SK-N-SH treated with all-trans-retinoic acid at 6 μM for 48 hours (cell line): Measurements from ENCODE around the gene FBXL19.

Experiments
- ATAC-seq: fragments of 200-7000 bp; cut with Tn5 transposase; 3 replicates; pipeline ENCODE4 v1.9.1; 2020; ENCODE audit warnings: mild to moderate bottlenecking, moderate library complexity
- ARNTL ChIP-seq: fragments of 450-650 bp; formaldehyde crosslinking; IDR thresholded peaks from 2 replicates; pipeline ENCODE4 v1.5.0; 2020; ENCODE audit warnings: low read depth, mild to moderate bottlenecking, moderate library complexity, borderline replicate concordance
- BACH2 ChIP-seq: fragments of 250-450 bp; sonication (Bioruptor Pico); IDR thresholded peaks from 2 replicates; pipeline ENCODE4 v1.9.0; 2021; ENCODE audit warnings: mild to moderate bottlenecking, borderline replicate concordance
- CREB5 ChIP-seq: fragments of 250-450 bp; sonication (Bioruptor Pico); IDR thresholded peaks from 2 replicates; pipeline ENCODE4 v1.5.1; 2020; ENCODE audit warnings: low read depth, mild to moderate bottlenecking, moderate library complexity
- CSDC2 ChIP-seq: fragments of 250-450 bp; sonication (Bioruptor Pico); IDR thresholded peaks from 2 replicates; pipeline ENCODE4 v1.5.0; 2020; ENCODE audit warnings: mild to moderate bottlenecking, moderate library complexity
- ESRRG ChIP-seq: fragments of 250-450 bp; sonication (Bioruptor Pico); IDR thresholded peaks from 2 replicates; pipeline ENCODE4 v1.6.1; 2021; ENCODE audit warnings: mild to moderate bottlenecking
- GLIS3 ChIP-seq: fragments of 250-450 bp; sonication (Bioruptor Pico); IDR thresholded peaks from 2 replicates; pipeline ENCODE4 v1.5.0; 2020; ENCODE audit warnings: mild to moderate bottlenecking, moderate library complexity
- ISL1 ChIP-seq: fragments of 250-450 bp; sonication (Bioruptor Pico); IDR thresholded peaks from 2 replicates; pipeline ENCODE4 v2.1.2; 2022; ENCODE audit warnings: mild to moderate bottlenecking, moderate library complexity
- OSR1 ChIP-seq: fragments of 250-450 bp; sonication (Bioruptor Pico); IDR thresholded peaks from 2 replicates; pipeline ENCODE4 v1.8.0; 2022; ENCODE audit warnings: moderate library complexity, mild to moderate bottlenecking, inconsistent platforms
- POU6F1 ChIP-seq: fragments of 250-450 bp; sonication (Bioruptor Pico); IDR thresholded peaks from 2 replicates; pipeline ENCODE4 v1.8.0; 2021; ENCODE audit warnings: low read depth, mild to moderate bottlenecking, moderate library complexity, borderline replicate concordance
- PPARA ChIP-seq: fragments of 250-450 bp; sonication (Bioruptor Pico); IDR thresholded peaks from 2 replicates; pipeline ENCODE4 v1.5.0; 2020; ENCODE audit warnings: mild to moderate bottlenecking, borderline replicate concordance
- RARB ChIP-seq: fragments of 250-450 bp; sonication (Bioruptor Pico); IDR thresholded peaks from 2 replicates; pipeline ENCODE4 v1.8.0; 2021; ENCODE audit warnings: mild to moderate bottlenecking, moderate library complexity
- TCF4 ChIP-seq: fragments of 250-450 bp; sonication (Bioruptor Pico); IDR thresholded peaks from 2 replicates; pipeline ENCODE4 v1.8.0; 2021; ENCODE audit warnings: mild to moderate bottlenecking, moderate library complexity, borderline replicate concordance
- TOX ChIP-seq: fragments of 250-450 bp; sonication (Bioruptor Pico); IDR thresholded peaks from 2 replicates; pipeline ENCODE4 v1.8.0; 2021; ENCODE audit warnings: mild to moderate bottlenecking, moderate library complexity, borderline replicate concordance
- ZC3H10 ChIP-seq: fragments of 250-450 bp; sonication (Bioruptor Pico); IDR thresholded peaks from 2 replicates; pipeline ENCODE4 v1.5.1; 2021; ENCODE audit warnings: mild to moderate bottlenecking, moderate library complexity
- ZFP3 ChIP-seq: fragments of 250-450 bp; sonication (Bioruptor Pico); IDR thresholded peaks from 2 replicates; pipeline ENCODE4 v1.5.0; 2020; ENCODE audit warnings: mild to moderate bottlenecking, moderate library complexity
- ZNF565 ChIP-seq: fragments of 450-650 bp; formaldehyde crosslinking; conservative IDR thresholded peaks from 2 replicates; pipeline ENCODE4 v1.5.0; 2020; ENCODE audit warnings: low read depth, mild to moderate bottlenecking, moderate library complexity
- ZNF70 ChIP-seq: fragments of 450-650 bp; formaldehyde crosslinking; IDR thresholded peaks from 2 replicates; pipeline ENCODE4 v1.5.0; 2020; ENCODE audit warnings: mild to moderate bottlenecking, moderate library complexity
- ZNF8 ChIP-seq: fragments of 450-650 bp; formaldehyde crosslinking; IDR thresholded peaks from 2 replicates; pipeline ENCODE4 v1.5.0; 2020; ENCODE audit warnings: mild to moderate bottlenecking, moderate library complexity
- TF ChIP-seq, protein P1 (sequence below): fragments of 250-450 bp; sonication (Bioruptor Pico); IDR thresholded peaks from 2 replicates; pipeline ENCODE4 v1.5.1; 2021; ENCODE audit warnings: mild to moderate bottlenecking, moderate library complexity
- TF ChIP-seq, protein P2 (sequence below): fragments of 250-450 bp; sonication (Bioruptor Pico); IDR thresholded peaks from 2 replicates; pipeline ENCODE4 v1.5.0; 2020; ENCODE audit warnings: mild to moderate bottlenecking, moderate library complexity

FBXL19 gene

DNA sequence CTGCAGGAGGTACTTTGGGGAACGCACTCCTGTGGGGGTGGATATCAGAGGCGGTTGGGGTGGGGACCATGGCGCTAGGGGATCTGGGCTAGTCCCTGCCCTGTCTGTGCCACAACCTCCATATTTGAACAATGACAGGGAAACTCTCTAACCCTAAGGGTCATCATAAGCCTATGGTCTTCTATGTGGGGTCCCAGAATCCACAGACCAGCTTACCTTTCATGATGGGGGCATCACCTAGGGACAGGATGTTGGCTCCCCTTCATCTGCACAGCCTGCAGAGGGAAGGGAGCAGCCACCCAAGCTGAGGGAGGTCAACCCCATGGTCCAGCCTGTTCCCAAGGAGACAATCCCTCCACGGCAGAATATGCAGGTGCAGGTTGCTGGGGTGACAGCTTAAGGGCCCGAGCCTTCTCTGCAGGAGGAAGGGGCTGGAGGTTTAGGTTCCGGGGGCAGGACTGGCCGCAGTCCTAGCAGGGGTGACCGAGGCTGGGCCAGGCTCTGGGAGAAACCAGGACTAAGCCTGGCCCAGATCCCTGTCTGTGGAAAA lies 27.2 kb downstream of the FBXL19 start (continued):
- TF ChIP-seq ZNF8 (CRISPR knock-in tag) (no peak), BACH2 (no peak), CSDC2 (CRISPR knock-in tag) (no peak), ZFP3 (CRISPR knock-in tag) (no peak)

GRCh38 chr16:30951193-30951592 lies 27.8 kb downstream of the FBXL19 start:
- no peak for TF ChIP-seq ISL1
- TF ChIP-seq GLIS3 (CRISPR knock-in tag), result no peak
- no peak for TF ChIP-seq TCF4
- TF ChIP-seq, protein P1, sequence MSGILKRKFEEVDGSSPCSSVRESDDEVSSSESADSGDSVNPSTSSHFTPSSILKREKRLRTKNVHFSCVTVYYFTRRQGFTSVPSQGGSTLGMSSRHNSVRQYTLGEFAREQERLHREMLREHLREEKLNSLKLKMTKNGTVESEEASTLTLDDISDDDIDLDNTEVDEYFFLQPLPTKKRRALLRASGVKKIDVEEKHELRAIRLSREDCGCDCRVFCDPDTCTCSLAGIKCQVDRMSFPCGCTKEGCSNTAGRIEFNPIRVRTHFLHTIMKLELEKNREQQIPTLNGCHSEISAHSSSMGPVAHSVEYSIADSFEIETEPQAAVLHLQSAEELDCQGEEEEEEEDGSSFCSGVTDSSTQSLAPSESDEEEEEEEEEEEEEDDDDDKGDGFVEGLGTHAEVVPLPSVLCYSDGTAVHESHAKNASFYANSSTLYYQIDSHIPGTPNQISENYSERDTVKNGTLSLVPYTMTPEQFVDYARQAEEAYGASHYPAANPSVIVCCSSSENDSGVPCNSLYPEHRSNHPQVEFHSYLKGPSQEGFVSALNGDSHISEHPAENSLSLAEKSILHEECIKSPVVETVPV, result no peak
- TF ChIP-seq CSDC2 (CRISPR knock-in tag), result no peak
- TF ChIP-seq, protein P2, sequence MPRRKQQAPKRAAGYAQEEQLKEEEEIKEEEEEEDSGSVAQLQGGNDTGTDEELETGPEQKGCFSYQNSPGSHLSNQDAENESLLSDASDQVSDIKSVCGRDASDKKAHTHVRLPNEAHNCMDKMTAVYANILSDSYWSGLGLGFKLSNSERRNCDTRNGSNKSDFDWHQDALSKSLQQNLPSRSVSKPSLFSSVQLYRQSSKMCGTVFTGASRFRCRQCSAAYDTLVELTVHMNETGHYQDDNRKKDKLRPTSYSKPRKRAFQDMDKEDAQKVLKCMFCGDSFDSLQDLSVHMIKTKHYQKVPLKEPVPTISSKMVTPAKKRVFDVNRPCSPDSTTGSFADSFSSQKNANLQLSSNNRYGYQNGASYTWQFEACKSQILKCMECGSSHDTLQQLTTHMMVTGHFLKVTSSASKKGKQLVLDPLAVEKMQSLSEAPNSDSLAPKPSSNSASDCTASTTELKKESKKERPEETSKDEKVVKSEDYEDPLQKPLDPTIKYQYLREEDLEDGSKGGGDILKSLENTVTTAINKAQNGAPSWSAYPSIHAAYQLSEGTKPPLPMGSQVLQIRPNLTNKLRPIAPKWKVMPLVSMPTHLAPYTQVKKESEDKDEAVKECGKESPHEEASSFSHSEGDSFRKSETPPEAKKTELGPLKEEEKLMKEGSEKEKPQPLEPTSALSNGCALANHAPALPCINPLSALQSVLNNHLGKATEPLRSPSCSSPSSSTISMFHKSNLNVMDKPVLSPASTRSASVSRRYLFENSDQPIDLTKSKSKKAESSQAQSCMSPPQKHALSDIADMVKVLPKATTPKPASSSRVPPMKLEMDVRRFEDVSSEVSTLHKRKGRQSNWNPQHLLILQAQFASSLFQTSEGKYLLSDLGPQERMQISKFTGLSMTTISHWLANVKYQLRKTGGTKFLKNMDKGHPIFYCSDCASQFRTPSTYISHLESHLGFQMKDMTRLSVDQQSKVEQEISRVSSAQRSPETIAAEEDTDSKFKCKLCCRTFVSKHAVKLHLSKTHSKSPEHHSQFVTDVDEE (CRISPR knock-in tag), result no peak
- TF ChIP-seq TOX (CRISPR knock-in tag), result no peak
- no peak for TF ChIP-seq ZC3H10
- no peak for TF ChIP-seq ARNTL (CRISPR knock-in tag)
- TF ChIP-seq ESRRG (CRISPR knock-in tag), result no peak
- ATAC-seq, result no peak

DNA sequence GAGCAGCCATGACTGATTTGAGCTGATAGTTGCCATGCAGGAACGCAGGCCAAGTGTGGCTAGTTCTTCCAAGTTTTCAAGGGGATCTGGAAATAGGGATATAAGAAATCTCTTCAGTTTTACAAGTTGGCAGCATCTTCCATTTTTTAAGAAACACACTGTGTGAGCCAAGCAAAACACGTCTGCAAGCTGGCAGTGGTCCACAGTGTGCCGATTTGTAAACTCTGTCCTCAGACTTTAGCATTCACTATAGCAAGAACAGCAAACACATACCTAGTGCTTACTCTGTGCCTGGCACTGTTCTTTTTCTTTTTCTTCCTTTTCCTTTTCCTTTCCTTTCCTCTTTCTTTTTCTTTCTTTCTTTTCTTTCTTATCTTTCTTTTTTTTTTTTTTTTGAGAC lies 28.4 kb downstream of the FBXL19 start:
- no peak for ATAC-seq
- TF ChIP-seq, protein P2 (CRISPR knock-in tag), result no peak
- TF ChIP-seq BACH2 (no peak), ZNF70 (CRISPR knock-in tag) (no peak), POU6F1 (no peak), ZNF565 (CRISPR knock-in tag) (no peak), ISL1 (no peak), PPARA (CRISPR knock-in tag) (no peak), ZC3H10 (no peak), TOX (CRISPR knock-in tag) (no peak), ZFP3 (CRISPR knock-in tag) (no peak), RARB (CRISPR knock-in tag) (no peak), OSR1 (no peak), GLIS3 (CRISPR knock-in tag) (no peak), CREB5 (CRISPR knock-in tag) (no peak)
- TF ChIP-seq, protein P1, result no peak
